ENCODE data around the gene CCDC85A. TPM values are rescaled to one million over a fixed set of nuclear protein-coding genes. Genes with fewer than 3 reads are reported as not detected.

CCDC85A gene
- total and polyA plus RNA-seq, 2 experiments from 2014 or later, result 2.5 to 3.3 TPM

- Histone ChIP-seq H3K27me3 (no peaks in the 10 kb centered on the region), H3K4me1 (ENCODE audit: insufficient read depth) (peaks cover 7% of the 10 kb centered on the region), H3K36me3 (replicated peaks; ENCODE audit: insufficient read depth, low read depth) (no peaks in the 10 kb centered on the region), H2AFZ (no peak overlapping the region), H3K4me2 (no peak overlapping the region), H3K79me2 (no peaks in the 10 kb centered on the region), H3K9me2 (replicated peaks; ENCODE audit: insufficient read depth) (no peaks in the 10 kb centered on the region), H3K4me3 (no peak overlapping the region), H3K9me3 (ENCODE audit: low read depth) (no peaks in the 10 kb centered on the region), H4K20me1 (ENCODE audit: insufficient read depth, poor library complexity, severe bottlenecking) (no peaks in the 10 kb centered on the region), H3K27ac (no peak overlapping the region)
- WGBS (ENCODE audit: low lambda C conversion rate, missing lambda C conversion rate), result 95% methylated on average over 5 of the region's 5 CpGs
- DNase-seq (ENCODE audit: low spot score), result no peak
- no peak for TF ChIP-seq CTCF (IDR thresholded peaks at IDR 0.05; ENCODE audit: poor library complexity)
- TF ChIP-seq EZH2phosphoT487 (IDR thresholded peaks at IDR 0.05; ENCODE audit: low read depth, severe bottlenecking, unreplicated experiment), result no peak
- TF ChIP-seq EZH2 (IDR thresholded peaks at IDR 0.05; ENCODE audit: borderline replicate concordance), result no peak
Observed at GRCh38 chr2:56285224-56285623, 101.4 kb downstream of the CCDC85A start.

GRCh38 chr2:56286936-56287335, 103.1 kb downstream of the CCDC85A start:
- Histone ChIP-seq H3K27ac (no peak overlapping the region), H3K9me2 (replicated peaks; ENCODE audit: insufficient read depth) (no peaks in the 10 kb centered on the region), H3K9me3 (ENCODE audit: low read depth) (no peaks in the 10 kb centered on the region), H3K4me1 (ENCODE audit: insufficient read depth) (peaks cover 7% of the 10 kb centered on the region), H3K79me2 (no peaks in the 10 kb centered on the region), H3K4me2 (no peak overlapping the region), H3K36me3 (replicated peaks; ENCODE audit: insufficient read depth, low read depth) (no peaks in the 10 kb centered on the region), H2AFZ (no peak overlapping the region), H3K27me3 (no peaks in the 10 kb centered on the region), H4K20me1 (ENCODE audit: insufficient read depth, poor library complexity, severe bottlenecking) (no peaks in the 10 kb centered on the region), H3K4me3 (no peak overlapping the region)
- no peak for DNase-seq (ENCODE audit: low spot score)
- TF ChIP-seq CTCF (IDR thresholded peaks at IDR 0.05; ENCODE audit: poor library complexity), result no peak
- no peak for TF ChIP-seq EZH2phosphoT487 (IDR thresholded peaks at IDR 0.05; ENCODE audit: low read depth, severe bottlenecking, unreplicated experiment)
- TF ChIP-seq EZH2 (IDR thresholded peaks at IDR 0.05; ENCODE audit: borderline replicate concordance), result no peak
- WGBS (ENCODE audit: low lambda C conversion rate, missing lambda C conversion rate), result 82% methylated on average over 2 of the region's 2 CpGs

GRCh38 chr2:56287508-56287907, 103.7 kb downstream of the CCDC85A start:
- Histone ChIP-seq H3K9me3 (ENCODE audit: low read depth) (no peaks in the 10 kb centered on the region), H3K79me2 (no peaks in the 10 kb centered on the region), H3K4me2 (no peak overlapping the region), H3K4me1 (ENCODE audit: insufficient read depth) (peaks cover 7% of the 10 kb centered on the region), H2AFZ (no peak overlapping the region), H4K20me1 (ENCODE audit: insufficient read depth, poor library complexity, severe bottlenecking) (no peaks in the 10 kb centered on the region), H3K36me3 (replicated peaks; ENCODE audit: insufficient read depth, low read depth) (no peaks in the 10 kb centered on the region), H3K27ac (no peak overlapping the region), H3K9me2 (replicated peaks; ENCODE audit: insufficient read depth) (no peaks in the 10 kb centered on the region), H3K27me3 (no peaks in the 10 kb centered on the region), H3K4me3 (no peak overlapping the region)
- DNase-seq (ENCODE audit: low spot score), result no peak
- no peak for TF ChIP-seq EZH2phosphoT487 (IDR thresholded peaks at IDR 0.05; ENCODE audit: low read depth, severe bottlenecking, unreplicated experiment)
- no peak for TF ChIP-seq CTCF (IDR thresholded peaks at IDR 0.05; ENCODE audit: poor library complexity)
- TF ChIP-seq EZH2 (IDR thresholded peaks at IDR 0.05; ENCODE audit: borderline replicate concordance), result no peak

- H4K20me1 ChIP-seq (ENCODE audit: insufficient read depth, poor library complexity, severe bottlenecking), result no peaks in the 10 kb centered on the region
- H3K79me2 ChIP-seq, result no peaks in the 10 kb centered on the region
- no peak for DNase-seq (ENCODE audit: low spot score)
- 77% methylated on average over 2 of the region's 2 CpGs for WGBS (ENCODE audit: low lambda C conversion rate, missing lambda C conversion rate)
- H3K27ac ChIP-seq, result no peak overlapping the region
- H3K4me1 ChIP-seq (ENCODE audit: insufficient read depth), result peaks cover 7% of the 10 kb centered on the region
- H3K27me3 ChIP-seq, result no peaks in the 10 kb centered on the region
- no peak overlapping the region for H2AFZ ChIP-seq
- H3K4me3 ChIP-seq, result no peak overlapping the region
- no peaks in the 10 kb centered on the region for H3K36me3 ChIP-seq (replicated peaks; ENCODE audit: insufficient read depth, low read depth)
- H3K9me2 ChIP-seq (replicated peaks; ENCODE audit: insufficient read depth), result no peaks in the 10 kb centered on the region
- no peak for TF ChIP-seq CTCF (IDR thresholded peaks at IDR 0.05; ENCODE audit: poor library complexity)
- no peak for TF ChIP-seq EZH2 (IDR thresholded peaks at IDR 0.05; ENCODE audit: borderline replicate concordance)
- no peak for TF ChIP-seq EZH2phosphoT487 (IDR thresholded peaks at IDR 0.05; ENCODE audit: low read depth, severe bottlenecking, unreplicated experiment)
- H3K4me2 ChIP-seq, result no peak overlapping the region
- no peaks in the 10 kb centered on the region for H3K9me3 ChIP-seq (ENCODE audit: low read depth)
Observed at GRCh38 chr2:56287974-56288373, 104.2 kb downstream of the CCDC85A start.
